Posterior vena cava (tissue), 2 donors: Measurements from ENCODE around the gene ALOX12B. TPM values are rescaled to one million over a fixed set of nuclear protein-coding genes. Genes with fewer than 3 reads are reported as not detected.
"Not testable (repeated sequence)": the region's sequence is repeated elsewhere in the genome, so short reads cannot be mapped to it uniquely, and the experiment has no call there.

Experiments used
- DNase-seq: peaks from one replicate; pipeline ENCODE4 v3.0.0-alpha.2; 2020; ENCODE audit warnings: low spot score
- intact Hi-C, 2 donors: fragments of 100-400 bp; cut with DNase I; formaldehyde crosslinking; loops; one replicate each; pipeline versions ENCODE4 v1.14.1 to v1.14.2; 2022 to 2023
- microRNA-seq, 2 donors: library from miRNA; unstranded; fragments of <30 nt; microRNA quantifications; one replicate each; pipeline ENCODE4 v1.2.0, GENCODE V29; 2020 to 2021; ENCODE audit warnings: borderline microRNAs expressed in 2 of 2
- total RNA-seq, 2 donors: library from RNA; stranded (reverse); fragmentation: NEBNext Ultra II Directional; extraction: Animal tissue kit (Norgen Biotek cat#: 25700); gene quantifications; one replicate each; pipeline ENCODE4 v1.2.1, GENCODE V29; 2021
- donor health status: DM: yes; HTN: yes; CAD: no.
- donor health status: DM: yes; HTN: yes; CAD: no.

The ALOX12B gene
- total RNA-seq, 2 donors from 2014 or later, result not detected

- intact Hi-C loops, result no loop called here
- no peak for DNase-seq
Observed at GRCh38 chr17:8032442-8032841, 55.1 kb downstream of the ALOX12B start.

DNA sequence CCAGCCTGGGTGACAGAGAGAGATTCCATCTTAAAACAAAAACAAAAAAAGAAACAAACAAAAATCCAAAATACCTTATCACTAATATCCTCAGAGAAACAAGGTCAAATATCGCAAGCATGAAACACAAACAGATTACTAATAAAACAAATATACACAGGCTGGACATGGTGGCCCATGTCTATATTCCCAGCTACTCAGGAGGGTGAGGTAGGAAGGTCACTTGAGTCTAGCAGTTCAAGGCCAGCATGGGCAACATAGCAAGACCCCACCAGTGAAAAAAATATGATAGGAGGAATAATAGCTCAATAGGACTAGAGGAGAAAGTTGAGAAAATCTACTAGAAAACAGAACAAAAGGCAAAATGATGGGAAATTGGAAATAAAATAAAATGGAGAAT is 55.6 kb downstream of the ALOX12B start:
- intact Hi-C loops, result no loop called here

DNA sequence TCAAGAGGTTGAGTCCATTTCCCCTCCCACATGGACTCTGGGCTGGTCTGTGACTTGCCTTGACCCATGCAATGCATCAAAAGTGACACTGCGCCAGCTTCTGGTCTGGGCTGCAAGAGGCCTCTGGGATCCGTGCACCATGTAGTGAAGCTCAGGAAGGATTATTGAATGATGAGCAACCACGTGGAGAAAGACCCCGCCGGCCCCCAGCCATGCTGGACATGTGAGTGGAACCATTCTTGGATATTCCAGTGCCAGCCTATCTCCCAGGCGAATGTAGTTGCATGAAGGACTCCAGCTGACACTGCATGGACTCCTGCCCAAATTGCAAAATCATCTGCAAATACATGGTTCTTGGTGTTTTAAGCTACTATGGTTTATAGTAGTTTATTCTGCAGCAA is 56.3 kb downstream of the ALOX12B start:
- no peak for DNase-seq
- intact Hi-C loops, result no loop called here

More for the DNA sequence above, 55.6 kb downstream of the ALOX12B start:
- no peak for DNase-seq

DNA sequence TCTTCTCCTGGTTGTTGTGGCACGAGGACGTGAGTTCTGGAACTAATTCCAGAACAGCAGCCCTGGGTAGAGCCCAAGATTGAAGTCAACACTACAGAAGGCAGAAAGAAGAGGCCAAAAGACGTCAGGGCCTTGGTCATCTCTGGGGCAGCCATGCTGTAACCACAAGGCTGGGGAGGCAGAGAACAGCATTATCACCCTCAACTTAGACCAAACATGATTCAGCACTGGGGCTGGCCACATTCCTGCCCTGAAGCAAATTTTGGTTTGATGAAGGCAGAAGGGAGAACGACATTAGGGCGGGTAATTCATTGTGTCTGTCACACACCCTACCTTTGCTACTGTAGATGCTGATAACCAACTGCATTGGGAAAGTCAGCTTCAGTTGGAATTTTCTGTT is 58.4 kb downstream of the ALOX12B start:
- no peak for DNase-seq
- intact Hi-C loops, result no loop called here

GRCh38 chr17:8025176-8025911 is 62.2 kb downstream of the ALOX12B start:
- no peak for DNase-seq
- intact Hi-C loops, result no loop called here

DNA sequence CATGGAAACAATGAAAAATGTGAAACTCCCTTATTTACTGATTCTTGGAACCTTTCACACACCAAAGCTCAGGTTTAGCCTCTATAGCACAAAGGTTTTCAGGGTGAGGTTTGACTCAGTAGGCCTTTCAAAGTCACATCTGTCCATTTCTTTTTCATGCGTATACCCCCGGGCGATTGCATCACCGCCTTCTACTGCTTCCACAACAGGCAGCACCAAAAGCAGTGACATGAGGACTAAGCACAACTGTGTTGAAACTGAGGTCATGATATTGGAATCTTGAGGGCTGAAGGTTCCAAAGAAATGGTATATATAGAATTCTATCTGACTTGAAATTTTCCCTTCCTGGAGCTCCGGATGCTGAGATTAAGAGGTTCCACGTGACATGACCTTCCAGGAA is 63.4 kb downstream of the ALOX12B start:
- DNase-seq, result peak; percentile 24

More for the DNA sequence above, 63.4 kb downstream of the ALOX12B start:
- intact Hi-C loops, result not testable (repeated sequence)

Small RNA genes lying within 50 kb of the gene (microRNA-seq; reads per million reads assigned to microRNA genes)
- gene MIR4314, result 0 reads per million in 2 donors

Other genes with a start within 250 kb of the ALOX12B start
- 10 to 100 TPM; 17.5 to 26.1 TPM for gene TMEM88, start 232.7 kb downstream of the ALOX12B start, total RNA-seq
- 10 to 100 TPM; 65.2 to 79.7 TPM for gene NAA38, start 230.2 kb downstream of the ALOX12B start, total RNA-seq
- gene CYB5D1, start 229.7 kb downstream of the ALOX12B start, total RNA-seq, result 1 to 10 TPM; 8.9 TPM
- 100 to 1,000 TPM in 1 of 2 donors, 10 to 100 TPM in 1; 67.4 to 105 TPM for gene CHD3, start 198.9 kb downstream of the ALOX12B start, total RNA-seq
- gene RNF227, start 171.4 kb downstream of the ALOX12B start, total RNA-seq, result 1 to 10 TPM; 1.1 to 1.5 TPM
- gene KCNAB3, start 157.9 kb downstream of the ALOX12B start, total RNA-seq, result 1 to 10 TPM; 1.2 to 2.2 TPM
- gene TRAPPC1, start 155.8 kb downstream of the ALOX12B start, total RNA-seq, result 10 to 100 TPM; 53.7 to 72.7 TPM
- 10 to 100 TPM; 14.7 to 15.2 TPM for gene CNTROB, start 155.5 kb downstream of the ALOX12B start, total RNA-seq
- gene GUCY2D, start 85.1 kb downstream of the ALOX12B start, total RNA-seq, result not detected
- 1 to 10 TPM in 1 of 2 donors, under 1 TPM in 1; 0.48 to 3.3 TPM for gene ALOX15B, start 48.7 kb downstream of the ALOX12B start, total RNA-seq
- gene ALOXE3, start 30.8 kb upstream of the ALOX12B start, total RNA-seq, result not detected
- under 1 TPM in 1 of 2 donors, not detected in 1; 0.67 TPM for gene HES7, start 36.4 kb upstream of the ALOX12B start, total RNA-seq
- 100 to 1,000 TPM; 203 to 206 TPM for gene PER1, start 64.7 kb upstream of the ALOX12B start, total RNA-seq
- gene VAMP2, start 75.2 kb upstream of the ALOX12B start, total RNA-seq, result 10 to 100 TPM; 66.7 to 80.1 TPM
- 10 to 100 TPM; 12.9 to 16.4 TPM for gene TMEM107, start 88.7 kb upstream of the ALOX12B start, total RNA-seq
- gene BORCS6, start 102.5 kb upstream of the ALOX12B start, total RNA-seq, result 1 to 10 TPM; 4.5 to 5.6 TPM
- gene AURKB, start 122.9 kb upstream of the ALOX12B start, total RNA-seq, result under 1 TPM in 1 of 2 donors, not detected in 1; 0.69 TPM
- 10 to 100 TPM; 23.2 to 29.8 TPM for gene CTC1, start 160.3 kb upstream of the ALOX12B start, total RNA-seq
- gene PFAS, start 161.6 kb upstream of the ALOX12B start, total RNA-seq, result 10 to 100 TPM; 20.3 to 23.9 TPM
- 10 to 100 TPM; 16.9 to 19.1 TPM for gene RANGRF, start 201.0 kb upstream of the ALOX12B start, total RNA-seq
- 1 to 10 TPM; 1.8 to 5.7 TPM for gene SLC25A35, start 207.7 kb upstream of the ALOX12B start, total RNA-seq
- 10 to 100 TPM; 17.8 to 22.3 TPM for gene ARHGEF15, start 222.5 kb upstream of the ALOX12B start, total RNA-seq